Body of pancreas (tissue), 4 donors: Measurements from ENCODE around the gene DNAH1. TPM values are rescaled to one million over a fixed set of nuclear protein-coding genes. Genes with fewer than 3 reads are reported as not detected.

Experiments used
- ATAC-seq: fragments of 150-250 bp; one replicate; pipeline ENCODE4 v1.9.1; 2016
- DNase-seq, 4 donors: peaks; one replicate each; pipeline ENCODE4 v3.0.0-alpha.2; 2019
- H3K27ac ChIP-seq, 4 donors: fragments of 200-600 bp; sonication (generic); 1 replicate in 3 of 4; 2 replicates in 1 of 4; pipeline versions ENCODE4 v1.5.1 to v1.6.1; 2016 to 2019; ENCODE audit warnings: mild to moderate bottlenecking in 1 of 4, mixed read lengths in 1 of 4, moderate library complexity in 1 of 4
- H3K27me3 ChIP-seq, 2 donors: fragments of 200-600 bp; sonication (generic); one replicate each; pipeline ENCODE4 v1.6.0; 2016; ENCODE audit warnings: mild to moderate bottlenecking in 1 of 2
- H3K36me3 ChIP-seq, 2 donors: fragments of 200-600 bp; sonication (generic); replicated peaks in 1 of 2; 2 replicates each; pipeline ENCODE4 v1.5.1; 2016; ENCODE audit warnings: low read depth in 2 of 2; ENCODE audit not compliant: insufficient read depth in 1 of 2
- H3K4me1 ChIP-seq: fragments of 200-600 bp; sonication (generic); one replicate; pipeline ENCODE4 v1.6.0; 2016
- H3K4me3 ChIP-seq, 2 donors: fragments of 200-600 bp; sonication (generic); 1 replicate in 1 of 2; 2 replicates in 1 of 2; pipeline ENCODE4 v1.5.1; 2016 to 2019
- H3K9me3 ChIP-seq, 3 donors: fragments of 200-600 bp; sonication (generic); 1 replicate in 2 of 3; 2 replicates in 1 of 3; pipeline ENCODE4 v1.5.1; 2016
- CTCF ChIP-seq, 7 experiments: fragments of 450-650 bp in 4 of 7; fragments of 200-600 bp in 3 of 7; sonication (generic) in 3 of 7; IDR thresholded peaks; one replicate each; pipeline ENCODE4 v1.5.1; 2016 to 2019; ENCODE audit warnings: antibody characterized with exemption in 7 of 7
- POLR2A ChIP-seq, 3 donors: fragments of 450-650 bp; IDR thresholded peaks; one replicate each; pipeline ENCODE4 v1.6.1; 2016; ENCODE audit warnings: antibody characterized with exemption in 3 of 3, mild to moderate bottlenecking in 2 of 3
- WGBS, 2 donors: methylation state at CpG; one replicate each; pipeline ENCODE4 v1.1.5; 2017; 5-methylcytosine and 5-hydroxymethylcytosine counted together
- intact Hi-C: fragments of 100-400 bp; cut with DNase I; formaldehyde crosslinking; loops from one replicate; pipeline ENCODE4 v1.15.1; 2023
- total RNA-seq, 2 donors: library from RNA; depleted of rRNA; stranded (reverse); fragments of >200 nt; gene quantifications; one replicate each; pipeline ENCODE4 v1.1.0, GENCODE V29; 2016

Gene DNAH1
- total RNA-seq, 2 donors from 2014 or later: 6.0 to 14.8 TPM

- Histone ChIP-seq H3K27me3 (no peaks in the 10 kb centered on the region), H3K36me3 (no peaks in the 10 kb centered on the region), H3K4me3 (no peak overlapping the region), H3K27ac (no peak overlapping the region), H3K4me1 (peaks cover 4% of the 10 kb centered on the region), H3K9me3 (no peaks in the 10 kb centered on the region)
- ATAC-seq (no peak), DNase-seq (peak in 1 of 4 donors; percentile 6)
- TF ChIP-seq POLR2A (IDR thresholded peaks at IDR 0.05) (no peak), CTCF (IDR thresholded peaks at IDR 0.05) (no peak)
- 79 to 90% methylated on average over 9 of the region's 9 CpGs for WGBS, 2 donors
- intact Hi-C loops: no loop called here
Measured at GRCh38 chr3:52430416-52430810, 114.3 kb downstream of the DNAH1 start.

- no peak for ATAC-seq
- intact Hi-C loops: no loop called here
- DNase-seq: peak in 1 of 4 donors; percentile 10
- Histone ChIP-seq H3K36me3 (no peaks in the 10 kb centered on the region), H3K9me3 (no peaks in the 10 kb centered on the region), H3K27me3 (no peaks in the 10 kb centered on the region), H3K27ac (no peak overlapping the region), H3K4me3 (no peak overlapping the region), H3K4me1 (peaks cover 4% of the 10 kb centered on the region)
- TF ChIP-seq CTCF (IDR thresholded peaks at IDR 0.05) (no peak), POLR2A (IDR thresholded peaks at IDR 0.05) (no peak)
- 54 to 69% methylated on average over 10 of the region's 10 CpGs for WGBS, 2 donors
Measured at GRCh38 chr3:52431459-52432223, 115.5 kb downstream of the DNAH1 start.

- Histone ChIP-seq H3K27ac (no peak overlapping the region), H3K4me1 (peaks cover 4% of the 10 kb centered on the region), H3K36me3 (no peaks in the 10 kb centered on the region), H3K27me3 (no peaks in the 10 kb centered on the region), H3K9me3 (no peaks in the 10 kb centered on the region), H3K4me3 (no peak overlapping the region)
- intact Hi-C loops: no loop called here
- no peak for TF ChIP-seq POLR2A (IDR thresholded peaks at IDR 0.05)
- no peak for TF ChIP-seq CTCF (IDR thresholded peaks at IDR 0.05)
- ATAC-seq: no peak
- 69 to 71% methylated on average over 6 of the region's 6 CpGs for WGBS, 2 donors
- peak in 1 of 4 donors; percentile 4 for DNase-seq
Measured at GRCh38 chr3:52432225-52432624, 116.1 kb downstream of the DNAH1 start.

GRCh38 chr3:52432691-52433141 is 116.6 kb downstream of the DNAH1 start:
- WGBS, 2 donors: 28 to 60% methylated on average over 2 to 4 of the region's 4 CpGs
- Histone ChIP-seq H3K27me3 (no peaks in the 10 kb centered on the region), H3K27ac (no peak overlapping the region), H3K4me1 (peaks cover 4% of the 10 kb centered on the region), H3K4me3 (no peak overlapping the region), H3K36me3 (no peaks in the 10 kb centered on the region), H3K9me3 (no peaks in the 10 kb centered on the region)
- intact Hi-C loops: no loop called here
- peak in 1 of 4 donors; percentile 55 for DNase-seq
- ATAC-seq: no peak
- TF ChIP-seq POLR2A (IDR thresholded peaks at IDR 0.05) (no peak), CTCF (IDR thresholded peaks at IDR 0.05) (no peak)
